Astrocyte of the spinal cord (primary cell): ENCODE data around the gene SREBF2.
A peak's percentile ranks its signal among the peaks of the same experiment; 100 is the strongest.

ENCODE experiments used
- DNase-seq: peaks from one replicate; pipeline ENCODE4 v3.0.0; 2011; ENCODE audit warnings: low read depth, low spot score
- H3K4me3 ChIP-seq: 2 replicates; pipeline ENCODE4 v1.5.1; 2011; ENCODE audit warnings: low read depth, mild to moderate bottlenecking, low read length, moderate library complexity
- CTCF ChIP-seq: IDR thresholded peaks from 2 replicates; pipeline ENCODE4 v1.5.1; 2012; ENCODE audit warnings: low read depth, mild to moderate bottlenecking, low read length, inconsistent platforms
- in situ Hi-C: cut with HindIII; loops from 2 replicates; pipeline ENCODE4 v1.10.0; 2017; ENCODE audit warnings: low sequenced_read_pairs

The SREBF2 gene

GRCh38 chr22:41832553-41833368, at the start of gene SREBF2:
SREBF2 (plus strand) TSS chr22:41833105; CDS start chr22:41833271, 166 bp downstream.
- in situ Hi-C loops = no loop called here
- no peak for TF ChIP-seq CTCF
- DNase-seq = peak; percentile 100
- H3K4me3 ChIP-seq = peak within 1 kb of the TSS; percentile 68

GRCh38 chr22:41787331-41787730, 45.6 kb upstream of the SREBF2 start:
- in situ Hi-C loops = no loop called here
- DNase-seq = no peak
- H3K4me3 ChIP-seq = no peak overlapping the region
- TF ChIP-seq CTCF = no peak

- in situ Hi-C loops = no loop called here
- no peak for DNase-seq
- no peak for TF ChIP-seq CTCF
- no peak overlapping the region for H3K4me3 ChIP-seq
Observed at GRCh38 chr22:41793871-41794270, 39.0 kb upstream of the SREBF2 start.

- no peak for DNase-seq
- in situ Hi-C loops = no loop called here
- no peak overlapping the region for H3K4me3 ChIP-seq
- TF ChIP-seq CTCF = no peak
Observed at GRCh38 chr22:41798736-41799135, 34.2 kb upstream of the SREBF2 start.

GRCh38 chr22:41799486-41800347, 33.2 kb upstream of the SREBF2 start:
- no peak for TF ChIP-seq CTCF
- peak; percentile 2 for DNase-seq
- H3K4me3 ChIP-seq = peak overlapping the region; percentile 97
- in situ Hi-C loops = no loop called here

GRCh38 chr22:41800348-41801146, 32.4 kb upstream of the SREBF2 start, which contains the start of gene CCDC134:
CCDC134 (plus strand) TSS chr22:41800679; CDS start chr22:41808891, 8,212 bp downstream.
- no peak for TF ChIP-seq CTCF
- peak within 1 kb of the TSS; percentile 97 for H3K4me3 ChIP-seq
- in situ Hi-C loops = no loop called here
- DNase-seq = peak; percentile 80
